HEK293 (cell line): ENCODE data around the gene MPEG1.

Experiments used
- CTCF ChIA-PET: fragments of 350-600 bp; formaldehyde crosslinking; extraction: SDS; loops from one replicate; lab custom pipeline; 2021; ENCODE audit warnings: antibody characterized with exemption; lab: Yijun Ruan, JAX
- POLR2A ChIA-PET: fragments of 300-600 bp; formaldehyde crosslinking; extraction: SDS; loops from one replicate; lab custom pipeline; 2020; ENCODE audit warnings: antibody characterized with exemption, inconsistent platforms; lab: Yijun Ruan, JAX
- H3K27ac ChIP-seq: fragments of 200-500 bp; sonication (Bioruptor generic); 2 replicates; pipeline ENCODE4 v1.5.1; 2014; ENCODE audit warnings: low read depth, low read length, control low read depth, inconsistent platforms; ENCODE audit errors: extremely low read depth
- H3K36me3 ChIP-seq, 2 experiments: fragments of 200-500 bp in 1 of 2; sonication (Bioruptor generic) in 1 of 2; 1 replicate in 1 of 2; 2 replicates in 1 of 2; pipeline ENCODE4 v1.5.1; 2014 to 2017; ENCODE audit warnings: inconsistent platforms in 2 of 2, low read length in 2 of 2; ENCODE audit not compliant: control insufficient read depth in 2 of 2, insufficient read depth in 1 of 2
- H3K4me1 ChIP-seq: fragments of 200-500 bp; sonication (Bioruptor generic); 2 replicates; pipeline ENCODE4 v1.5.1; 2014; ENCODE audit warnings: mild to moderate bottlenecking, low read length, inconsistent platforms; ENCODE audit not compliant: control insufficient read depth, insufficient read depth
- H3K4me3 ChIP-seq: 2 replicates; pipeline ENCODE4 v1.5.1; 2011; ENCODE audit warnings: low read depth, mild to moderate bottlenecking, control low read depth, low read length, moderate library complexity
- H3K9me3 ChIP-seq: fragments of 200-500 bp; sonication (Bioruptor generic); 2 replicates; pipeline ENCODE4 v1.5.1; 2014; ENCODE audit warnings: low read depth, low read length, inconsistent platforms; ENCODE audit not compliant: control insufficient read depth, insufficient read depth
- HIC1 ChIP-seq: fragments of 450-650 bp; formaldehyde crosslinking; IDR thresholded peaks from 2 replicates; pipeline ENCODE4 v1.5.1; 2016; ENCODE audit warnings: missing biosample characterization, missing genetic modification characterization
- KLF7 ChIP-seq: fragments of 450-650 bp; formaldehyde crosslinking; IDR thresholded peaks from 2 replicates; pipeline ENCODE4 v1.5.1; 2016; ENCODE audit warnings: missing biosample characterization, missing genetic modification characterization, borderline replicate concordance
- ZFHX2 ChIP-seq: fragments of 450-650 bp; formaldehyde crosslinking; conservative IDR thresholded peaks from 2 replicates; pipeline ENCODE4 v1.5.1; 2016; ENCODE audit warnings: missing biosample characterization, missing genetic modification characterization
- ZFP3 ChIP-seq: fragments of 450-650 bp; formaldehyde crosslinking; IDR thresholded peaks from 2 replicates; pipeline ENCODE4 v1.5.1; 2016; ENCODE audit warnings: low read depth, missing biosample characterization, missing genetic modification characterization
- ZNF24 ChIP-seq: fragments of 450-650 bp; formaldehyde crosslinking; IDR thresholded peaks from 2 replicates; pipeline ENCODE4 v1.5.1; 2016; ENCODE audit warnings: missing biosample characterization, missing genetic modification characterization
- ZNF311 ChIP-seq: fragments of 450-650 bp; formaldehyde crosslinking; IDR thresholded peaks from 2 replicates; pipeline ENCODE4 v1.5.1; 2017; ENCODE audit warnings: missing biosample characterization, missing genetic modification characterization, borderline replicate concordance
- ZNF362 ChIP-seq: fragments of 450-650 bp; formaldehyde crosslinking; IDR thresholded peaks from 2 replicates; pipeline ENCODE4 v1.5.1; 2016; ENCODE audit warnings: missing biosample characterization, missing genetic modification characterization
- ZNF394 ChIP-seq: fragments of 450-650 bp; formaldehyde crosslinking; IDR thresholded peaks from 2 replicates; pipeline ENCODE4 v1.5.1; 2016; ENCODE audit warnings: missing biosample characterization, missing genetic modification characterization, mild to moderate bottlenecking, moderate library complexity, borderline replicate concordance
- ZNF398 ChIP-seq: fragments of 450-650 bp; formaldehyde crosslinking; IDR thresholded peaks from 2 replicates; pipeline ENCODE4 v1.5.1; 2017; ENCODE audit warnings: missing biosample characterization, missing genetic modification characterization
- ZNF404 ChIP-seq: fragments of 450-650 bp; formaldehyde crosslinking; IDR thresholded peaks from 2 replicates; pipeline ENCODE4 v1.5.1; 2017; ENCODE audit warnings: missing biosample characterization, missing genetic modification characterization
- ZNF449 ChIP-seq: fragments of 450-650 bp; formaldehyde crosslinking; IDR thresholded peaks from 2 replicates; pipeline ENCODE4 v1.5.1; 2017; ENCODE audit warnings: missing biosample characterization, mild to moderate bottlenecking, missing genetic modification characterization, moderate library complexity
- ZNF518A ChIP-seq: fragments of 450-650 bp; formaldehyde crosslinking; conservative IDR thresholded peaks from 2 replicates; pipeline ENCODE4 v1.5.1; 2016; ENCODE audit warnings: low read depth, missing biosample characterization, missing genetic modification characterization
- ZNF521 ChIP-seq: fragments of 450-650 bp; formaldehyde crosslinking; IDR thresholded peaks from 2 replicates; pipeline ENCODE4 v1.5.1; 2017; ENCODE audit warnings: missing biosample characterization, mild to moderate bottlenecking, missing genetic modification characterization
- ZNF701 ChIP-seq: fragments of 450-650 bp; formaldehyde crosslinking; IDR thresholded peaks from 2 replicates; pipeline ENCODE4 v1.5.1; 2016; ENCODE audit warnings: missing biosample characterization, missing genetic modification characterization

MPEG1 gene

GRCh38 chr11:59255281-59255680, 42.6 kb upstream of the MPEG1 start:
- POLR2A ChIA-PET = no interaction called here
- Histone ChIP-seq H3K9me3 (no peaks in the 10 kb centered on the region), H3K27ac (no peak overlapping the region), H3K4me3 (no peak overlapping the region)
- TF ChIP-seq KLF7 (tag by site-specific recombination) (no peak), ZNF362 (tag by site-specific recombination) (no peak), ZNF518A (tag by site-specific recombination) (no peak), ZFP3 (no peak), ZFHX2 (tag by site-specific recombination) (no peak), ZNF311 (tag by site-specific recombination) (no peak), ZNF24 (tag by site-specific recombination) (no peak), ZNF449 (tag by site-specific recombination) (no peak), ZNF521 (tag by site-specific recombination) (no peak), HIC1 (tag by site-specific recombination) (no peak), ZNF394 (tag by site-specific recombination) (no peak), ZNF404 (no peak), ZNF701 (tag by site-specific recombination) (no peak), ZNF398 (no peak)
- TF ChIP-seq, all 188 proteins: peak for 0
- Histone ChIP-seq H3K4me1 (no peaks in the 10 kb centered on the region), H3K36me3 (no peaks in the 10 kb centered on the region)
- CTCF ChIA-PET = no interaction called here
